Colonic mucosa (tissue), 4 donors: ENCODE results near the gene ESYT3. TPM values are rescaled to one million over a fixed set of nuclear protein-coding genes. Genes with fewer than 3 reads are reported as not detected.
A peak's percentile ranks its signal among the peaks of the same experiment; 100 is the strongest.
"Not testable (repeated sequence)": the region's sequence is repeated elsewhere in the genome, so short reads cannot be mapped to it uniquely, and the experiment has no call there.

Experiments used
- DNase-seq: peaks from one replicate; pipeline ENCODE4 v3.0.0-alpha.2; 2020
- H3K27ac ChIP-seq: fragments of 200-600 bp; one replicate; pipeline ENCODE4 v1.8.0; 2021
- H3K27me3 ChIP-seq: fragments of 200-600 bp; one replicate; pipeline ENCODE4 v1.8.0; 2021
- H3K36me3 ChIP-seq: fragments of 200-600 bp; one replicate; pipeline ENCODE4 v1.8.0; 2021
- H3K4me1 ChIP-seq: fragments of 200-600 bp; one replicate; pipeline ENCODE4 v1.8.0; 2021; ENCODE audit warnings: mild to moderate bottlenecking
- H3K4me3 ChIP-seq: fragments of 200-600 bp; one replicate; pipeline ENCODE4 v1.8.0; 2021
- H3K9ac ChIP-seq, 2 donors: one replicate each; pipeline ENCODE4 v1.7.0; 2013; ENCODE audit warnings: control low read depth in 2 of 2, low read depth in 2 of 2, low read length in 2 of 2
- H3K9me3 ChIP-seq: fragments of 200-600 bp; one replicate; pipeline ENCODE4 v1.8.0; 2021
- intact Hi-C: fragments of 100-400 bp; cut with DNase I; formaldehyde crosslinking; loops from one replicate; pipeline ENCODE4 v1.14.1; 2022
- total RNA-seq, 2 donors: library from RNA; stranded (reverse); fragmentation: NEBNext Ultra II Directional in 1 of 2; extraction: Animal tissue kit (Norgen Biotek cat#: 25700) in 1 of 2; gene quantifications; one replicate each; pipeline ENCODE4 v1.2.1, GENCODE V29; 2021
- TF ChIP-seq, protein P1 (sequence below): fragments of 200-600 bp; IDR thresholded peaks from one replicate; pipeline ENCODE4 v1.8.0; 2022; ENCODE audit warnings: antibody characterized with exemption, mild to moderate bottlenecking
- donor health status: healthy.
- donor health status: DM: no; HTN: no; CAD: no.
- donor health status: DM: no; HTN: no; CAD: no.

ESYT3 gene
- total RNA-seq, 2 donors from 2014 or later: 0.89 to 1.2 TPM

DNA sequence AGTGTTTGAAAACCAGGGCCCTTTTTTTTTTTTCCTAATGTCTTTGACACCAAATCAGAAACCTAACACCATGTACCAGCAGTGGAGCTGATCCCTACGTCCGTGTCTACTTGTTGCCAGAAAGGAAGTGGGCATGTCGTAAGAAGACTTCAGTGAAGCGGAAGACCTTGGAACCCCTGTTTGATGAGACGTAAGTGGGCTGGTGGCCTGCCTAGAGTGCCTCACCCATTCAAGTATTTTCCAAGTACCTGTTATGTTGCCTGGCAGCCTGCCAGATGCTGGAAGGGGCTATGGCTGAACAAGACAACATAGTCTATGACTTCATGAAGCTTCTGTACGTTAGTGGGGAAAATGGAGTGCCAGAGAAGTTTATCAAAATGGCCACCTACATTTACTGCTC is 39.7 kb downstream of the ESYT3 start:
- TF ChIP-seq, protein P1, sequence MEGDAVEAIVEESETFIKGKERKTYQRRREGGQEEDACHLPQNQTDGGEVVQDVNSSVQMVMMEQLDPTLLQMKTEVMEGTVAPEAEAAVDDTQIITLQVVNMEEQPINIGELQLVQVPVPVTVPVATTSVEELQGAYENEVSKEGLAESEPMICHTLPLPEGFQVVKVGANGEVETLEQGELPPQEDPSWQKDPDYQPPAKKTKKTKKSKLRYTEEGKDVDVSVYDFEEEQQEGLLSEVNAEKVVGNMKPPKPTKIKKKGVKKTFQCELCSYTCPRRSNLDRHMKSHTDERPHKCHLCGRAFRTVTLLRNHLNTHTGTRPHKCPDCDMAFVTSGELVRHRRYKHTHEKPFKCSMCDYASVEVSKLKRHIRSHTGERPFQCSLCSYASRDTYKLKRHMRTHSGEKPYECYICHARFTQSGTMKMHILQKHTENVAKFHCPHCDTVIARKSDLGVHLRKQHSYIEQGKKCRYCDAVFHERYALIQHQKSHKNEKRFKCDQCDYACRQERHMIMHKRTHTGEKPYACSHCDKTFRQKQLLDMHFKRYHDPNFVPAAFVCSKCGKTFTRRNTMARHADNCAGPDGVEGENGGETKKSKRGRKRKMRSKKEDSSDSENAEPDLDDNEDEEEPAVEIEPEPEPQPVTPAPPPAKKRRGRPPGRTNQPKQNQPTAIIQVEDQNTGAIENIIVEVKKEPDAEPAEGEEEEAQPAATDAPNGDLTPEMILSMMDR: no peak
- intact Hi-C loops: no loop called here
- Histone ChIP-seq H3K9ac (no peak overlapping the region), H3K4me3 (no peak overlapping the region), H3K36me3 (no peaks in the 10 kb centered on the region), H3K27ac (no peak overlapping the region), H3K4me1 (no peaks in the 10 kb centered on the region), H3K9me3 (no peaks in the 10 kb centered on the region), H3K27me3 (no peaks in the 10 kb centered on the region)
- DNase-seq: no peak

- Histone ChIP-seq H3K4me3 (no peak overlapping the region), H3K9ac (no peak overlapping the region), H3K27ac (no peak overlapping the region), H3K4me1 (no peaks in the 10 kb centered on the region), H3K36me3 (no peaks in the 10 kb centered on the region), H3K9me3 (no peaks in the 10 kb centered on the region), H3K27me3 (no peaks in the 10 kb centered on the region)
- TF ChIP-seq, protein P1: no peak
- no peak for DNase-seq
- intact Hi-C loops: loop anchor here (5.0 kb wide), 1 partner anchor 446 kb away; no protein-coding TSS in a partner anchor
Observed at GRCh38 chr3:138476526-138476925, 42.1 kb downstream of the ESYT3 start.

DNA sequence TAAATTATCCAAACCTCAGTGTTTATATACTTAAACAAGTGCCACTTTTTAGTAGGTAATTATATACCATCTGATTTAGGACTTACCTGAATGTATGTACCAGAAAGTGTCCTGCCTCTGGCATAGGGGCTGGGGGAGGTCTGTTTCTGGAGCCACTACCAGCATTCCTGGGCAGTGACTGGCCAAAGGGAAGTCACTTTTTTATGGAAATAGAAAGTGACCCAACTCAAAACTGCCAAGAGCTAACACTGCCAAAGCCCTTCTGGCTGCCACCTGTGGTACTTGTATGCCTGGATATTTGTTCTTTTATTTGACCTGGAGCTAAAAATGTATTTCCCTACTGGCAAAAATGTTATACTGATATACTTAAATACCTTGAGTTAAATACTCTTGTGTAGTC is 42.7 kb downstream of the ESYT3 start:
- no peaks in the 10 kb centered on the region for H3K9me3 ChIP-seq
- H3K27me3 ChIP-seq: no peaks in the 10 kb centered on the region
- TF ChIP-seq, protein P1: no peak
- H3K4me3 ChIP-seq: no peak overlapping the region
- no peak overlapping the region for H3K9ac ChIP-seq
- no peaks in the 10 kb centered on the region for H3K4me1 ChIP-seq
- H3K27ac ChIP-seq: no peak overlapping the region
- no peaks in the 10 kb centered on the region for H3K36me3 ChIP-seq
- no peak for DNase-seq
- intact Hi-C loops: loop anchor here (5.0 kb wide), 1 partner anchor 445 kb away; no protein-coding TSS in a partner anchor

DNA sequence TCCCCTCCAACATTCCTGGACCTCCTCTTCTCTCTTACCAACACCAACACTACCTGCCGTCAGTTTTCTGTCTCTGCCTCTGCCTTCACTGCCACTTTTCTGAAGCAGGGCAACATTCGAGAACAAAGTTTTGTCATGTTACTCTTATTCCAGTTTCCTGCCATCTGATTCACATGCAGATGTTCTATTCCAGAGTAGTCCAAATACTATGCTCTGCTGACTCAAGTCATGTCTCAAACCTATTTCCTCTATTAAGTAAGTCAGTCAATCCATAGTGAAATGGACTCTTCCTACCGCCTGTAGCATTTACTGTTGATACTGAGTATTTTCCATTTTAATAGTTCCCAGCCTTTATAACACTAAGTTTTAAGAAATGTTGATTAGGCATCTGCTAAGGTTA is 43.4 kb downstream of the ESYT3 start:
- Histone ChIP-seq H3K4me1 (no peaks in the 10 kb centered on the region), H3K9ac (no peak overlapping the region), H3K36me3 (no peaks in the 10 kb centered on the region), H3K4me3 (no peak overlapping the region), H3K27me3 (no peaks in the 10 kb centered on the region), H3K27ac (no peak overlapping the region), H3K9me3 (no peaks in the 10 kb centered on the region)
- TF ChIP-seq, protein P1: no peak
- intact Hi-C loops: loop anchor here (5.0 kb wide), 1 partner anchor 444 kb away; no protein-coding TSS in a partner anchor
- DNase-seq: no peak

DNA sequence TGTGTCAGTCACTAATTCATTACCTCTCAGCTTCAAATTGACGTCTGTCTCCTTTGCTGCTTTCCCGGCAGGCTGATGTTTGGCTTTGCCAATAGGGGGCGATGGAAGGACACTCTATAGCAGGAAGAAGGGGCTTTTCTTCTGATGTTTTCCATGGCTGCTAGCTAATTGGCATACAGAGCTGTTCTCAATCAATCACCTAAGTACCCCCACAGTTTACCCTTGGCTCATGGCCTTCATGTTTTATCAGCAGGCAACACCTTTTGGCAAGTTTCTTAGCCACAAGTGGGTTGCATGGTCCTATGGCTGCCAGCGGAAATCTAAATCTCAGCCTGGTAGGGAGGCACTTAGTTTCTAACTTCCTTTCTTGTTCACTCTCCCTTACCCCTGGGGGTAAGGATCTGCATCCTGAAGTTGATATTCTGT is 45.0 kb downstream of the ESYT3 start:
- Histone ChIP-seq H3K27ac (no peak overlapping the region), H3K9ac (no peak overlapping the region), H3K4me3 (no peak overlapping the region), H3K27me3 (no peaks in the 10 kb centered on the region), H3K36me3 (no peaks in the 10 kb centered on the region), H3K4me1 (no peaks in the 10 kb centered on the region), H3K9me3 (no peaks in the 10 kb centered on the region)
- TF ChIP-seq, protein P1: peak; percentile 47
- DNase-seq: peak; percentile 40
- intact Hi-C loops: loop anchor here (5.0 kb wide), 1 partner anchor 443 kb away; no protein-coding TSS in a partner anchor

DNA sequence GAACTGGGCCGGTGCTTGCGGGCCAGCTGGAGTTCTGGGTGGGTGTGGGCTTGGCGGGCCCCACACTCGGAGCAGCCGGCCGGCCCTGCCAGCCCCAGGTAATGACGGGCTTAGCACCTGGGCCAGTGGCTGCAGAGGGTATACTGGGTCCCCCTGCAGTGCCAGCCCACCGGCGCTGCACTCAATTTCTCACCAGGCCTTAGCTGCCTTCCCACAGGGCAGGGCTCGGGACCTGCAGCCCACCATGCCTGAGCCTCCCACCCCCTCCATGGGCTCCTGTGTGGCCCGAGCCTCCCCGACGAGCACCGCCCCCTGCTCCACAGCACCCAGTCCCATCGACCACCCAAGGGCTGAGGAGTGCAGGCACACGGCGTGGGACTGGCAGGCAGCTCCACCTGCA is 50.3 kb downstream of the ESYT3 start:
- H3K27ac ChIP-seq, H3K27me3 ChIP-seq, intact Hi-C loops, H3K4me1 ChIP-seq, DNase-seq, H3K9me3 ChIP-seq, H3K9ac ChIP-seq, H3K36me3 ChIP-seq, H3K4me3 ChIP-seq: not testable (repeated sequence)

DNA sequence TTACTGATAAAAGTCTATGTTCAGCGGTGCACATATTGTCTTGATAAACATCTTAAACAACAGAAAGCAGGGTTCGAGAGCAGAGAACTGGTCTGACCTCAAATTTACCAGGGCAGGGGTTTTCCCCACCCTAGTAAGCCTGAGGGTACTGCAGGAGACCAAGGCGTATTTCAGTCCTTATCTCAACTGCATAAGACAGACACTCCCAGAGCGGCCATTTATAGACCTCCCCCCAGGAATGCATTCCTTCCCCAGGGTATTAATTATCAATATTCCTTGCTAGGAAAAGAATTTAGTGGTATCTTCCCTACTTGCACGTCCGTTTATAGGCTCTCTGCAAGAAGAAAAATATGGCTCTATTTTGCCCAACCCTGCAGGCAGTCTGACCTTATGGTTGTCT is 52.2 kb downstream of the ESYT3 start:
- H3K36me3 ChIP-seq, H3K27me3 ChIP-seq, H3K4me3 ChIP-seq, H3K9me3 ChIP-seq, H3K27ac ChIP-seq, DNase-seq, H3K9ac ChIP-seq, H3K4me1 ChIP-seq, intact Hi-C loops: not testable (repeated sequence)
